Mesenchymal stem cell (in vitro differentiated cells and primary cell): ENCODE measurements around the gene MAPKAP1.
"Not testable (repeated sequence)": the region's sequence is repeated elsewhere in the genome, so short reads cannot be mapped to it uniquely, and the experiment has no call there.

ENCODE experiments used
- DNase-seq: peaks from one replicate; pipeline ENCODE4 v3.0.0-alpha.2; 2013
- H2AFZ ChIP-seq: one replicate; pipeline ENCODE4 v1.6.1; 2013; ENCODE audit warnings: low read depth, mild to moderate bottlenecking, control low read depth, inconsistent platforms, low read length, moderate library complexity
- H2AK5ac ChIP-seq: 2 replicates; pipeline ENCODE4 v1.6.1; 2013; ENCODE audit warnings: low read length, moderate library complexity, mild to moderate bottlenecking, inconsistent platforms; ENCODE audit not compliant: severe bottlenecking
- H2BK120ac ChIP-seq: one replicate; pipeline ENCODE4 v1.6.1; 2013; ENCODE audit warnings: low read depth, mild to moderate bottlenecking, inconsistent platforms, low read length, moderate library complexity
- H2BK12ac ChIP-seq, 2 experiments: one replicate each; pipeline ENCODE4 v1.6.1; 2013; ENCODE audit warnings: inconsistent platforms in 2 of 2, low read length in 2 of 2, mild to moderate bottlenecking in 2 of 2, moderate library complexity in 2 of 2, control low read depth in 1 of 2
- H2BK15ac ChIP-seq: one replicate; pipeline ENCODE4 v1.6.1; 2013; ENCODE audit warnings: mild to moderate bottlenecking, low read depth, inconsistent platforms; ENCODE audit not compliant: poor library complexity, severe bottlenecking
- H2BK5ac ChIP-seq: 2 replicates; pipeline ENCODE4 v1.6.1; 2013; ENCODE audit warnings: low read depth, mild to moderate bottlenecking, low read length, control low read depth, inconsistent platforms; ENCODE audit not compliant: poor library complexity, severe bottlenecking
- H3K14ac ChIP-seq, 2 experiments: one replicate each; pipeline ENCODE4 v1.6.1; 2013; ENCODE audit warnings: inconsistent platforms in 2 of 2, low read length in 2 of 2, control low read depth in 1 of 2, mild to moderate bottlenecking in 1 of 2, moderate library complexity in 1 of 2
- H3K18ac ChIP-seq, 2 experiments: one replicate each; pipeline ENCODE4 v1.6.1; 2013; ENCODE audit warnings: inconsistent platforms in 2 of 2, low read length in 2 of 2, control low read depth in 1 of 2, low read depth in 1 of 2, mild to moderate bottlenecking in 1 of 2
- H3K23ac ChIP-seq, 2 experiments: one replicate each; pipeline ENCODE4 v1.6.1; 2013; ENCODE audit warnings: inconsistent platforms in 2 of 2, low read length in 2 of 2, mild to moderate bottlenecking in 2 of 2, moderate library complexity in 2 of 2, control low read depth in 1 of 2
- H3K27ac ChIP-seq: 2 replicates; pipeline ENCODE4 v1.5.1; 2013; ENCODE audit warnings: mild to moderate bottlenecking, moderate library complexity, low read length, control low read depth, inconsistent platforms; ENCODE audit not compliant: poor library complexity, severe bottlenecking
- H3K27me3 ChIP-seq, 2 experiments: 2 replicates each; pipeline versions ENCODE4 v1.6.1 to v1.7.0; 2013; ENCODE audit warnings: low read length in 2 of 2, mild to moderate bottlenecking in 2 of 2, moderate library complexity in 2 of 2, control low read depth in 1 of 2, inconsistent platforms in 1 of 2; ENCODE audit not compliant: control insufficient read depth in 1 of 2, insufficient read depth in 1 of 2
- H3K36me3 ChIP-seq, 2 experiments: 2 replicates each; pipeline versions ENCODE4 v1.6.1 to v1.7.0; 2013; ENCODE audit warnings: low read length in 2 of 2, control low read depth in 1 of 2, inconsistent platforms in 1 of 2, low read depth in 1 of 2, mild to moderate bottlenecking in 1 of 2; ENCODE audit not compliant: insufficient read depth in 2 of 2, control insufficient read depth in 1 of 2
- H3K4ac ChIP-seq, 2 experiments: one replicate each; pipeline ENCODE4 v1.6.1; 2013; ENCODE audit warnings: inconsistent platforms in 2 of 2, low read length in 2 of 2, mild to moderate bottlenecking in 2 of 2, moderate library complexity in 2 of 2, control low read depth in 1 of 2, low read depth in 1 of 2
- H3K4me1 ChIP-seq: 2 replicates; pipeline ENCODE4 v1.6.1; 2013; ENCODE audit warnings: low read depth, low read length, control low read depth; ENCODE audit not compliant: control insufficient read depth, insufficient read depth
- H3K4me2 ChIP-seq: 2 replicates; pipeline ENCODE4 v1.6.1; 2013; ENCODE audit warnings: low read length, mild to moderate bottlenecking, inconsistent platforms; ENCODE audit not compliant: poor library complexity, severe bottlenecking
- H3K4me3 ChIP-seq, 2 experiments: 2 replicates each; pipeline versions ENCODE4 v1.5.1 to v1.7.0; 2013; ENCODE audit warnings: low read length in 2 of 2, mild to moderate bottlenecking in 2 of 2, control low read depth in 1 of 2, low read depth in 1 of 2; ENCODE audit not compliant: insufficient read depth in 1 of 2
- H3K79me1 ChIP-seq: replicated peaks from 2 replicates; pipeline ENCODE4 v1.6.1; 2013; ENCODE audit warnings: mild to moderate bottlenecking, control low read depth, low read length, inconsistent platforms; ENCODE audit not compliant: poor library complexity, severe bottlenecking
- H3K9ac ChIP-seq: 2 replicates; pipeline ENCODE4 v1.7.0; 2013; ENCODE audit warnings: mild to moderate bottlenecking, low read length, moderate library complexity
- H3K9me3 ChIP-seq: 2 replicates; pipeline ENCODE4 v1.7.0; 2013; ENCODE audit warnings: mild to moderate bottlenecking, low read length; ENCODE audit not compliant: control insufficient read depth
- H4K8ac ChIP-seq: one replicate; pipeline ENCODE4 v1.6.1; 2013; ENCODE audit warnings: inconsistent platforms, mild to moderate bottlenecking, low read length, moderate library complexity
- H4K91ac ChIP-seq: one replicate; pipeline ENCODE4 v1.6.1; 2013; ENCODE audit warnings: mild to moderate bottlenecking, low read length, inconsistent platforms
- WGBS: methylation state at CpG from one replicate; pipeline ENCODE4 v1.1.7; 2013; ENCODE audit warnings: mixed read lengths; 5-methylcytosine and 5-hydroxymethylcytosine counted together

MAPKAP1 gene

DNA sequence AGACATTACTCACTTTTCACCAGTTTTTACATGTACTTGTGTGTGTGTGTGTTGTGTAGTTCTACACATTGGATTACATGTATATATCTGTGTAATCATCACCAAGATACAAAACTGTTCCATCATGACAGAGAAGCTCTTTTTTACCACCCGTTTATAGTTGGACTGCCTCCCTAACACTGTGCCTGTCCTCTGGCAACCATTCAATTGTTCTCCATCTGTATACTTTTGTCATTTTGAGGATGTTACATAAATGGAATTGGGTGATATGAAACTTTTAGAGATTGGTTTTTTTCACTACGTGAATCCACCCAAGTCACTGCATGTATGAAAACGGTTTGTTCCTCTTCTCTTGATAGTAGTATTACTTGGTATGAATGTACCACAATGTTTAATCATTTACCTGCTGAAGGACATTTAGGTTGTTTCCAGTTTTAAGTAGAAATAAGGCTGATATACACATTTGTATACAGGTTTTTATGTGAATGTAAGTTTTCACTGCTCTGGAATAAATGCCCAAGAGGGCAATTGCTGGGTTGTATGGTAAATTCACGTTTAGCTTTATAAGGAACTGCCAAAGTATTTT lies 126.2 kb downstream of the MAPKAP1 start:
- H4K8ac ChIP-seq, result no peak overlapping the region
- DNase-seq, result no peak
- H3K9ac ChIP-seq, result no peak overlapping the region
- H3K4ac ChIP-seq, result no peak overlapping the region
- H3K14ac ChIP-seq, result no peak overlapping the region
- peaks cover 5 to 45% of the 10 kb centered on the region in 2 experiments for H3K36me3 ChIP-seq
- H3K4me2 ChIP-seq, result no peak overlapping the region
- no peak overlapping the region for H3K23ac ChIP-seq
- no peak overlapping the region for H2BK12ac ChIP-seq
- no peaks in the 10 kb centered on the region for H3K27me3 ChIP-seq
- H3K79me1 ChIP-seq, result peaks cover 19% of the 10 kb centered on the region
- H3K4me1 ChIP-seq, result no peaks in the 10 kb centered on the region
- WGBS, result 90% methylated on average over 2 of the region's 4 CpGs
- no peak overlapping the region for H2BK5ac ChIP-seq
- H3K9me3 ChIP-seq, result no peaks in the 10 kb centered on the region
- H2BK120ac ChIP-seq, result no peak overlapping the region
- no peak overlapping the region for H3K27ac ChIP-seq
- H2AFZ ChIP-seq, result no peak overlapping the region
- H3K18ac ChIP-seq, result no peak overlapping the region
- no peak overlapping the region for H3K4me3 ChIP-seq
- H2BK15ac ChIP-seq, result no peak overlapping the region
- H2AK5ac ChIP-seq, result no peak overlapping the region
- H4K91ac ChIP-seq, result no peak overlapping the region

GRCh38 chr9:125579030-125579932 lies 127.7 kb downstream of the MAPKAP1 start:
- H2AK5ac ChIP-seq, result no peak overlapping the region
- no peak overlapping the region for H3K4me2 ChIP-seq
- no peak overlapping the region for H4K91ac ChIP-seq
- H2AFZ ChIP-seq, result no peak overlapping the region
- no peaks in the 10 kb centered on the region for H3K27me3 ChIP-seq
- WGBS, result 96% methylated on average over 10 of the region's 12 CpGs
- no peak overlapping the region for H2BK12ac ChIP-seq
- no peak overlapping the region for H2BK120ac ChIP-seq
- H2BK15ac ChIP-seq, result no peak overlapping the region
- H3K4ac ChIP-seq, result no peak overlapping the region
- H2BK5ac ChIP-seq, result no peak overlapping the region
- no peak overlapping the region for H3K18ac ChIP-seq
- no peaks in the 10 kb centered on the region for H3K9me3 ChIP-seq
- H3K14ac ChIP-seq, result no peak overlapping the region
- no peak overlapping the region for H3K9ac ChIP-seq
- no peak overlapping the region for H3K4me3 ChIP-seq
- no peak overlapping the region for H4K8ac ChIP-seq
- peaks cover 21% of the 10 kb centered on the region for H3K79me1 ChIP-seq
- no peak overlapping the region for H3K23ac ChIP-seq
- DNase-seq, result no peak
- H3K27ac ChIP-seq, result no peak overlapping the region
- no peaks in the 10 kb centered on the region for H3K4me1 ChIP-seq
- peaks cover 5 to 42% of the 10 kb centered on the region in 2 experiments for H3K36me3 ChIP-seq

DNA sequence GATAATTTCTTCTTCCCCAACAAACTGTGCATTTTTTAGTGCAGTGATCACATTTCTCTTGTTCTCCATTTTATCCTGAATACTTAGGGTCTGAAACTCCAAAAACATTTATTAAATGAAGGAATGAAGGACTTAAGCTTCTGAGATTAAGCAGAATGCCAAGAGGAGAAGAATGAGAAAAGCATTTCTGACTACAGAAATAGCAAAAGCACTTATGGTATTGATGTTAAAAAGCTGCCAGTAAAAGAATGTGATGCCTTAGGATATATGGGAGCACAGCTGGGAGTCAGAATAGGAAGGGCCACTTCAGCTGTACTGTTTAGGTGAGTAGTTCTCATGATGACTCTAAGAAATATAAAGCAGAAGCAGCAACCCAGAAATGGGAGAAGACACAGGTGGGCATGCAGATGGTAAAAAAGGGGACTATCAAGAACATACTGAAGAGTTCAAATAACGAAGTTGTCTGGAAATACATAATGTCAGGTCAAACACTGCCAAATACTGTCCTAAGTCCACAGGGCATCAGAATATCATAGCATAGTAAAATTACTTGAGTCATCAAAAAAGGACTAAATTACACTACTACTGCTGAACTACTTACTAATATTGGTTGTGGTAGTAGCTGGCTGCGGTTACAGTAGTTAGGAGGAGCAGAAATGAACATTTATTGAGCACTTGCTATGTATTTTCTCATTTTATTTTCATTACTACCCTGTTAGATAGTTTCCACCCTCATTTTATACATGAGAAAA lies 132.7 kb downstream of the MAPKAP1 start:
- Histone ChIP-seq H2AK5ac (no peak overlapping the region), H3K4me1 (no peaks in the 10 kb centered on the region), H2BK12ac (no peak overlapping the region), H3K14ac (no peak overlapping the region), H3K9ac (no peak overlapping the region), H4K8ac (no peak overlapping the region), H3K4me2 (no peak overlapping the region), H2BK15ac (no peak overlapping the region), H3K18ac (no peak overlapping the region), H3K4ac (no peak overlapping the region), H2AFZ (no peak overlapping the region), H3K23ac (no peak overlapping the region), H3K27ac (no peak overlapping the region), H3K4me3 (no peak overlapping the region), H3K9me3 (peaks cover 4% of the 10 kb centered on the region), H3K27me3 (no peaks in the 10 kb centered on the region), H3K36me3 (peaks cover 0 to 18% of the 10 kb centered on the region in 2 experiments), H3K79me1 (peaks cover 17% of the 10 kb centered on the region), H2BK5ac (no peak overlapping the region), H2BK120ac (no peak overlapping the region), H4K91ac (no peak overlapping the region)
- DNase-seq, result no peak
- 100% methylated on average over 1 of the region's 2 CpGs for WGBS

GRCh38 chr9:125572461-125572860 lies 134.5 kb downstream of the MAPKAP1 start:
- not testable (repeated sequence) for H3K9ac ChIP-seq, H3K9me3 ChIP-seq, H2BK5ac ChIP-seq, H3K14ac ChIP-seq, H3K27ac ChIP-seq, H3K4me3 ChIP-seq, H3K4me2 ChIP-seq, H3K23ac ChIP-seq, H2BK120ac ChIP-seq, H3K4me1 ChIP-seq, H4K91ac ChIP-seq, H2AFZ ChIP-seq, H2BK12ac ChIP-seq, H3K4ac ChIP-seq, H2BK15ac ChIP-seq, DNase-seq, H4K8ac ChIP-seq, H2AK5ac ChIP-seq, H3K27me3 ChIP-seq, H3K18ac ChIP-seq
- WGBS, result no CpG with 5 or more reads among the region's 1 CpG
- H3K79me1 ChIP-seq, result peaks cover 18% of the 10 kb centered on the region
- H3K36me3 ChIP-seq, result peaks cover 0 to 18% of the 10 kb centered on the region in 2 experiments
